HepG2 (cell line): Measurements from ENCODE around the gene AIF1. TPM values are rescaled to one million over a fixed set of nuclear protein-coding genes. Genes with fewer than 3 reads are reported as not detected.

Source experiments
- CC2D1A ChIP-seq: sonication (generic); formaldehyde crosslinking; IDR thresholded peaks from 2 replicates; pipeline ENCODE4 v1.8.1; 2023; ENCODE audit warnings: mild to moderate bottlenecking, missing genetic modification reagents
- DPF2 ChIP-seq: sonication (generic); formaldehyde crosslinking; IDR thresholded peaks from 2 replicates; pipeline ENCODE4 v1.4.0; 2020; ENCODE audit warnings: mild to moderate bottlenecking, low read depth, missing genetic modification reagents, borderline replicate concordance
- GATA4 ChIP-seq: sonication (generic); IDR thresholded peaks from 2 replicates; pipeline ENCODE4 v1.6.1; 2016; ENCODE audit warnings: antibody characterized with exemption, low read depth, borderline replicate concordance
- HMGA1 ChIP-seq: sonication (generic); formaldehyde crosslinking; conservative IDR thresholded peaks from 2 replicates; pipeline ENCODE4 v1.4.0; 2020; ENCODE audit warnings: missing genetic modification reagents
- KDM3A ChIP-seq: IDR thresholded peaks from 2 replicates; pipeline ENCODE4 v1.6.1; 2018; ENCODE audit warnings: low read depth, missing compliant biosample characterization
- PHB2 ChIP-seq: fragments of 450-650 bp; IDR thresholded peaks from 2 replicates; pipeline ENCODE4 v1.6.1; 2018; ENCODE audit not compliant: partially characterized antibody
- RCOR2 ChIP-seq: IDR thresholded peaks from 2 replicates; pipeline ENCODE4 v1.6.1; 2016; ENCODE audit warnings: missing biosample characterization, missing genetic modification reagents
- SNRNP70 ChIP-seq: fragments of 200-400 bp; formaldehyde crosslinking; IDR thresholded peaks from 2 replicates; pipeline ENCODE4 v1.6.1; 2017; ENCODE audit warnings: mild to moderate bottlenecking, low read depth, low read length, moderate library complexity
- SP140L ChIP-seq: sonication (generic); formaldehyde crosslinking; IDR thresholded peaks from 2 replicates; pipeline ENCODE4 v1.4.0; 2020; ENCODE audit warnings: missing genetic modification reagents, borderline replicate concordance
- U2AF1 ChIP-seq: fragments of 200-400 bp; formaldehyde crosslinking; optimal IDR thresholded peaks from 2 replicates; pipeline ENCODE3; 2017; ENCODE audit warnings: mild to moderate bottlenecking, low read depth, low read length
- ZNF260 ChIP-seq: sonication (generic); formaldehyde crosslinking; IDR thresholded peaks from 2 replicates; pipeline ENCODE4 v1.4.0; 2020; ENCODE audit warnings: missing genetic modification reagents, low read depth, mild to moderate bottlenecking, borderline replicate concordance
- ZNF264 ChIP-seq: sonication (generic); formaldehyde crosslinking; IDR thresholded peaks from 2 replicates; pipeline ENCODE4 v1.4.0; 2020; ENCODE audit warnings: missing genetic modification reagents
- ZNF496 ChIP-seq: sonication (generic); formaldehyde crosslinking; IDR thresholded peaks from 2 replicates; pipeline ENCODE4 v1.8.1; 2023; ENCODE audit warnings: mild to moderate bottlenecking, moderate library complexity, missing genetic modification reagents; ENCODE audit not compliant: insufficient replicate concordance
- ZNF570 ChIP-seq: sonication (generic); formaldehyde crosslinking; IDR thresholded peaks from 2 replicates; pipeline ENCODE4 v1.4.0; 2020; ENCODE audit warnings: mild to moderate bottlenecking, missing genetic modification reagents, borderline replicate concordance
- ZNF703 ChIP-seq: sonication (generic); formaldehyde crosslinking; IDR thresholded peaks from 2 replicates; pipeline ENCODE4 v1.5.1; 2020; ENCODE audit warnings: missing genetic modification reagents, mild to moderate bottlenecking, moderate library complexity, borderline replicate concordance
- ZNF772 ChIP-seq: sonication (generic); formaldehyde crosslinking; IDR thresholded peaks from 2 replicates; pipeline ENCODE4 v1.5.0; 2020; ENCODE audit warnings: mild to moderate bottlenecking, missing genetic modification reagents
- polyA plus RNA-seq, 8 experiments: library from polyadenylated mRNA; depleted of rRNA in 3 of 8; stranded (reverse) in 7 of 8; unstranded in 1 of 8; fragments of >200 nt; fragmentation: Illumina TruSeq in 4 of 8; extraction: Trizol in 4 of 8; gene quantifications; 2 replicates each; pipeline versions ENCODE4 v1.2.1 to v1.2.3, GENCODE V29; 2011 to 2016; ENCODE audit warnings: low read depth in 4 of 8, missing spikeins in 1 of 8, mixed read lengths in 1 of 8; ENCODE audit not compliant: insufficient read depth in 1 of 8
- total RNA-seq, 5 experiments: library from RNA; depleted of rRNA; stranded (reverse); fragments of >200 nt; fragmentation: Illumina TruSeq; extraction: Trizol; gene quantifications; 2 replicates each; pipeline ENCODE4 v1.2.3, GENCODE V29; 2016; ENCODE audit warnings: low read depth in 1 of 5
- TF ChIP-seq, protein P1 (sequence below): sonication (generic); formaldehyde crosslinking; IDR thresholded peaks from 2 replicates; pipeline ENCODE4 v1.4.0; 2020; ENCODE audit warnings: missing genetic modification reagents
- TF ChIP-seq, protein P2 (sequence below): sonication (generic); formaldehyde crosslinking; IDR thresholded peaks from 2 replicates; pipeline ENCODE4 v1.5.1; 2020; ENCODE audit warnings: missing genetic modification reagents, mild to moderate bottlenecking, borderline replicate concordance
- TF ChIP-seq, protein P3 (sequence below): sonication (generic); formaldehyde crosslinking; IDR thresholded peaks from 2 replicates; pipeline ENCODE4 v1.8.0; 2022; ENCODE audit warnings: mild to moderate bottlenecking, missing genetic modification reagents, moderate library complexity
- TF ChIP-seq, protein P4 (sequence below): sonication (generic); formaldehyde crosslinking; IDR thresholded peaks from 2 replicates; pipeline ENCODE4 v1.5.0; 2020; ENCODE audit warnings: missing genetic modification reagents
- TF ChIP-seq, protein P5 (sequence below): fragments of 450-650 bp; IDR thresholded peaks from 2 replicates; pipeline ENCODE4 v1.6.1; 2017
- TF ChIP-seq, protein P6 (sequence below): sonication (generic); formaldehyde crosslinking; IDR thresholded peaks from 2 replicates; pipeline ENCODE4 v1.4.0; 2020; ENCODE audit warnings: missing genetic modification reagents, borderline replicate concordance

AIF1 gene
- total and polyA plus RNA-seq, 2 of the 13 experiments (the other 11 are each of a cell fraction or from before 2014, with no cell fraction given) = 1.5 TPM; not detected in 1

DNA sequence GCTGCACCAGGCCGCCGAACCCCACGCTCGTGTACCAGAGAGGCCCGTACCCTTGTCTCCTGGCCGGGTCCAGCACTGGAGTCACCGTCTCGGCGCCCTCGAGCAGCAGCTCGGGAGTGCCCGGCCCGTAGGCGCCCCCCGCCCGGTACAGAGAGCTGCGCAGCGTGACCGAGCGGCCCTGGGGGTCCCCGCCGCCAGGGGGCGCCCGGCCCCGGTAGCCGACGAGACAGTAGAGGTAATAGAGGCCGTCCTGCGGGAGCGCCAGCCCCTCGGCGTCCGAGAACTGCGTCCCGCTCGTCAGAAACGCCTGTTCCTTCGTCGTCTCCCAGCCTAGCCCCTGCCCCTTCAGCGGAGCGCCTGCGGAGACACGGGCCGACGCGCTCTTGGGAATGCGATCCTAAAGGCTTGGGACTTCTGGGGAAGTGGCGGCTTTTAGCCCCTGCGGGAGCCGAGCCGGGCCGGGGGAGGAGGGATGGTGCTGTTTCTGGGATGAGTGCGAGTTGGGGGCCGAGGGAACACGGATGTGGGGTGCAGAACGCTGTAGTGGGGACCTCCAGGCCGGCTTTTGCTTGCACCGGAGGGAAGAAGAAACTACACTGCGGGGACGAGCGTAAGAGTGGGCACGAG, 34.1 kb upstream of the AIF1 start (continued):
- no peak for TF ChIP-seq DPF2 (CRISPR knock-in tag)
- TF ChIP-seq, protein P1, sequence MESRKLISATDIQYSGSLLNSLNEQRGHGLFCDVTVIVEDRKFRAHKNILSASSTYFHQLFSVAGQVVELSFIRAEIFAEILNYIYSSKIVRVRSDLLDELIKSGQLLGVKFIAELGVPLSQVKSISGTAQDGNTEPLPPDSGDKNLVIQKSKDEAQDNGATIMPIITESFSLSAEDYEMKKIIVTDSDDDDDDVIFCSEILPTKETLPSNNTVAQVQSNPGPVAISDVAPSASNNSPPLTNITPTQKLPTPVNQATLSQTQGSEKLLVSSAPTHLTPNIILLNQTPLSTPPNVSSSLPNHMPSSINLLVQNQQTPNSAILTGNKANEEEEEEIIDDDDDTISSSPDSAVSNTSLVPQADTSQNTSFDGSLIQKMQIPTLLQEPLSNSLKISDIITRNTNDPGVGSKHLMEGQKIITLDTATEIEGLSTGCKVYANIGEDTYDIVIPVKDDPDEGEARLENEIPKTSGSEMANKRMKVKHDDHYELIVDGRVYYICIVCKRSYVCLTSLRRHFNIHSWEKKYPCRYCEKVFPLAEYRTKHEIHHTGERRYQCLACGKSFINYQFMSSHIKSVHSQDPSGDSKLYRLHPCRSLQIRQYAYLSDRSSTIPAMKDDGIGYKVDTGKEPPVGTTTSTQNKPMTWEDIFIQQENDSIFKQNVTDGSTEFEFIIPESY = peak; percentile 69
- TF ChIP-seq RCOR2 (CRISPR knock-in tag) = no peak
- TF ChIP-seq, protein P2, sequence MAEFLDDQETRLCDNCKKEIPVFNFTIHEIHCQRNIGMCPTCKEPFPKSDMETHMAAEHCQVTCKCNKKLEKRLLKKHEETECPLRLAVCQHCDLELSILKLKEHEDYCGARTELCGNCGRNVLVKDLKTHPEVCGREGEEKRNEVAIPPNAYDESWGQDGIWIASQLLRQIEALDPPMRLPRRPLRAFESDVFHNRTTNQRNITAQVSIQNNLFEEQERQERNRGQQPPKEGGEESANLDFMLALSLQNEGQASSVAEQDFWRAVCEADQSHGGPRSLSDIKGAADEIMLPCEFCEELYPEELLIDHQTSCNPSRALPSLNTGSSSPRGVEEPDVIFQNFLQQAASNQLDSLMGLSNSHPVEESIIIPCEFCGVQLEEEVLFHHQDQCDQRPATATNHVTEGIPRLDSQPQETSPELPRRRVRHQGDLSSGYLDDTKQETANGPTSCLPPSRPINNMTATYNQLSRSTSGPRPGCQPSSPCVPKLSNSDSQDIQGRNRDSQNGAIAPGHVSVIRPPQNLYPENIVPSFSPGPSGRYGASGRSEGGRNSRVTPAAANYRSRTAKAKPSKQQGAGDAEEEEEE (CRISPR knock-in tag) = no peak
- TF ChIP-seq U2AF1 = peak; percentile 60
- no peak; the same call in 1 of the 2 replicates for TF ChIP-seq ZNF260
- no peak for TF ChIP-seq ZNF570 (CRISPR knock-in tag)
- TF ChIP-seq, protein P3, sequence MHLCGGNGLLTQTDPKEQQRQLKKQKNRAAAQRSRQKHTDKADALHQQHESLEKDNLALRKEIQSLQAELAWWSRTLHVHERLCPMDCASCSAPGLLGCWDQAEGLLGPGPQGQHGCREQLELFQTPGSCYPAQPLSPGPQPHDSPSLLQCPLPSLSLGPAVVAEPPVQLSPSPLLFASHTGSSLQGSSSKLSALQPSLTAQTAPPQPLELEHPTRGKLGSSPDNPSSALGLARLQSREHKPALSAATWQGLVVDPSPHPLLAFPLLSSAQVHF = no peak
- no peak for TF ChIP-seq HMGA1 (CRISPR knock-in tag)
- no peak for TF ChIP-seq ZNF496 (CRISPR knock-in tag)
- TF ChIP-seq, protein P4, sequence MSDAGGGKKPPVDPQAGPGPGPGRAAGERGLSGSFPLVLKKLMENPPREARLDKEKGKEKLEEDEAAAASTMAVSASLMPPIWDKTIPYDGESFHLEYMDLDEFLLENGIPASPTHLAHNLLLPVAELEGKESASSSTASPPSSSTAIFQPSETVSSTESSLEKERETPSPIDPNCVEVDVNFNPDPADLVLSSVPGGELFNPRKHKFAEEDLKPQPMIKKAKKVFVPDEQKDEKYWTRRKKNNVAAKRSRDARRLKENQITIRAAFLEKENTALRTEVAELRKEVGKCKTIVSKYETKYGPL (CRISPR knock-in tag) = no peak
- no peak for TF ChIP-seq ZNF703
- TF ChIP-seq ZNF264 (CRISPR knock-in tag) = no peak
- no peak for TF ChIP-seq SP140L (CRISPR knock-in tag)
- TF ChIP-seq GATA4 = no peak
- no peak for TF ChIP-seq PHB2
- peak; percentile 66; the same call in 1 of the 2 replicates for TF ChIP-seq ZNF772
- TF ChIP-seq CC2D1A (CRISPR knock-in tag) = no peak
- TF ChIP-seq SNRNP70 = no peak
- TF ChIP-seq KDM3A (CRISPR knock-in tag) = peak; percentile 92
- TF ChIP-seq, protein P5, sequence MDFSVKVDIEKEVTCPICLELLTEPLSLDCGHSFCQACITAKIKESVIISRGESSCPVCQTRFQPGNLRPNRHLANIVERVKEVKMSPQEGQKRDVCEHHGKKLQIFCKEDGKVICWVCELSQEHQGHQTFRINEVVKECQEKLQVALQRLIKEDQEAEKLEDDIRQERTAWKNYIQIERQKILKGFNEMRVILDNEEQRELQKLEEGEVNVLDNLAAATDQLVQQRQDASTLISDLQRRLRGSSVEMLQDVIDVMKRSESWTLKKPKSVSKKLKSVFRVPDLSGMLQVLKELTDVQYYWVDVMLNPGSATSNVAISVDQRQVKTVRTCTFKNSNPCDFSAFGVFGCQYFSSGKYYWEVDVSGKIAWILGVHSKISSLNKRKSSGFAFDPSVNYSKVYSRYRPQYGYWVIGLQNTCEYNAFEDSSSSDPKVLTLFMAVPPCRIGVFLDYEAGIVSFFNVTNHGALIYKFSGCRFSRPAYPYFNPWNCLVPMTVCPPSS = no peak
- TF ChIP-seq, protein P6, sequence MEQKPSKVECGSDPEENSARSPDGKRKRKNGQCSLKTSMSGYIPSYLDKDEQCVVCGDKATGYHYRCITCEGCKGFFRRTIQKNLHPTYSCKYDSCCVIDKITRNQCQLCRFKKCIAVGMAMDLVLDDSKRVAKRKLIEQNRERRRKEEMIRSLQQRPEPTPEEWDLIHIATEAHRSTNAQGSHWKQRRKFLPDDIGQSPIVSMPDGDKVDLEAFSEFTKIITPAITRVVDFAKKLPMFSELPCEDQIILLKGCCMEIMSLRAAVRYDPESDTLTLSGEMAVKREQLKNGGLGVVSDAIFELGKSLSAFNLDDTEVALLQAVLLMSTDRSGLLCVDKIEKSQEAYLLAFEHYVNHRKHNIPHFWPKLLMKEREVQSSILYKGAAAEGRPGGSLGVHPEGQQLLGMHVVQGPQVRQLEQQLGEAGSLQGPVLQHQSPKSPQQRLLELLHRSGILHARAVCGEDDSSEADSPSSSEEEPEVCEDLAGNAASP (CRISPR knock-in tag) = 0 out of 2 replicates have a peak, but pooled peaks have one; percentile 60
